Astrocyte of the spinal cord (primary cell): ENCODE results near the gene CPNE9.

Source experiments
- DNase-seq: peaks from one replicate; pipeline ENCODE4 v3.0.0; 2011; ENCODE audit warnings: low read depth, low spot score
- H3K4me3 ChIP-seq: 2 replicates; pipeline ENCODE4 v1.5.1; 2011; ENCODE audit warnings: low read depth, mild to moderate bottlenecking, low read length, moderate library complexity
- CTCF ChIP-seq: IDR thresholded peaks from 2 replicates; pipeline ENCODE4 v1.5.1; 2012; ENCODE audit warnings: low read depth, mild to moderate bottlenecking, low read length, inconsistent platforms
- in situ Hi-C: cut with HindIII; loops from 2 replicates; pipeline ENCODE4 v1.10.0; 2017; ENCODE audit warnings: low sequenced_read_pairs

Gene CPNE9

DNA sequence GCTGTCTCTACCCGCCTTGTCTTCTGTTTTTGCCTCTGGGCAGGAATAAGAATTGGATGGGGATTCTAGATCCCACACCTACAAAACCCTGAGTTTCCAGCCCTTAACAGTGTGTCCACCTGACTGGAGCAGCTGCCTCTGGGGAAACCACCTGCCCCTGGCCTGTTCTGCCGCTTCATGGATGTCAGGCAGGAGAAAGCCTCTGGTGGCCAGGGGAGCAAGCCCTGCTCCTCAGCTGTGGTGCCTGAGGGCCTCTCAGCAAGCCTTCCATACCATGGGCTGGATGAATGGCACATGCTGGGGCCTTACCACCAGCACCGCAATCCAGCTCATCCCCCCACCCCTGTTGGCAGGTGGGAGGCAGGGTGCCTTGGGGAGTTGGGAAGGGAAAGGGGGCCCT lies 5.3 kb upstream of the CPNE9 start:
- no peak for TF ChIP-seq CTCF
- no peak for DNase-seq
- no peak overlapping the region for H3K4me3 ChIP-seq
- in situ Hi-C loops: no loop called here

- DNase-seq: no peak
- no peak for TF ChIP-seq CTCF
- no peak overlapping the region for H3K4me3 ChIP-seq
- in situ Hi-C loops: no loop called here
These were observed 3.1 kb upstream of the CPNE9 start for GRCh38 chr3:9700536-9700935.

DNA sequence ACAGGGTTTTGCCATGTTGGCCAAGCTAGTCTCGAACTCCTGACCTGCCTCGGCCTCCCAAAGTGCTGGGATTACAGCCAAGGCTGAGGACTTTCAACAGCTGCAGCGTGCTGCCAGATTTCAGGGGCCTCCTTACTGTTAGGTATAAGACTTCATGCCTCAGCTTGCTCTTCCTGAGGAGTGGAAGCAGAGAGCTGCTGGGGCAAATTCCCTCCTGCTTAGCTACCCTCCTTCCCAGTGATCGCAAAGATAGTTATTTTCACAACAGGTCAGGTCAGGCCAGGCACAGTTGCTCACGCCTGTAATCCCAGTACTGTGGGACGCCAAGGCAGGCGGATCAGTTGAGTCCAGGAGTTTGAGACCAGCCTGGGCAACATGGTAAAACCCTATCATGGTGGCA lies 2.6 kb upstream of the CPNE9 start:
- DNase-seq: no peak
- in situ Hi-C loops: no loop called here
- H3K4me3 ChIP-seq: no peak overlapping the region
- no peak for TF ChIP-seq CTCF

GRCh38 chr3:9701711-9702110 lies 1.9 kb upstream of the CPNE9 start:
- in situ Hi-C loops: no loop called here
- H3K4me3 ChIP-seq: no peak overlapping the region
- no peak for DNase-seq
- no peak for TF ChIP-seq CTCF

- no peak for TF ChIP-seq CTCF
- H3K4me3 ChIP-seq: no peak overlapping the region
- in situ Hi-C loops: no loop called here
- DNase-seq: no peak
These were observed 393 bp upstream of the CPNE9 start for GRCh38 chr3:9703240-9703639.

DNA sequence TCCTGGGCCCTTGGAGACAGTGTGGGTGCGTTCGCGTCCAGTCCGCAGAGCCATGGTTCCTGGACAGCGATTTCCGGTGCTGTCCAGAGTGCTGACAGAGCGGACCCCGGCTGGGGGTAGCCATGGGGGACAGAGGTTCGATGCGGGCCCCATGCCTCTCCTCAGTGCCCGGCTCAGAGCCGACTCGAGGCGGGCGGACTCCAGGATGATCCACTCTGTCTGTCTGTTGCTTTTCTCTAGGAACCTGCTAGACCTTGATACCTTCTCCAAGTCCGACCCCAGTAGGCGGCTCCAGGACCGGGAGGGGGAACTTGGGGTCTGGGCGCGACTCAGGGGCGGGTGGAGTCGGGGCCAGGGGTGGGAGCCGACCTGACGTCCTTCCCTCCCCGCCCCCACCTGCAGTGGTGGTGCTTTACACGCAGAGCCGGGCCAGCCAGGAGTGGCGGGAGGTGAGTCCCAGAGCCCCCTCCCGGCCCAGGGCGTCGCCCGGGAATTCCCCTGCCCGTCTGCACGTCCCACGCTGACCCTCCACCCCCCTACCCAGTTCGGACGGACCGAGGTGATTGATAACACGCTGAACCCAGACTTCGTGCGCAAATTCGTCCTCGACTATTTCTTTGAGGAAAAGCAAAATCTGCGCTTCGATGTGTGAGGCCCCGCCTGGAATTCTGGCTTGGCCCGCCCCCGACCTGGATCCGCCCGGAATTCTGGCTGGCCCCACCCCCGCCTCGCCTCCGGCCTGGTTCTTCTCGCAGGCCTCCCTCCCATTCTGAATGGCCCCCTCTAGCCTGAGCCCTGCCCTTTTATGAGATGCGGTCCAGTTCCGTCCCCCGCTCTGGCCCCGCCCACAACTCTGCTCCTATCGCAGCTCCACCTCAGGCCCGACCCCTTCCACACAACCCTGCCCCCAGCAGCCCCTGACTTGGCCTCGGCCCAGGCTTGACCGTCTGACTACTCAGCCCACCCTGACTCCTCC lies 1.0 kb downstream of the CPNE9 start:
- TF ChIP-seq CTCF: no peak
- peak overlapping the region; percentile 15 for H3K4me3 ChIP-seq
- in situ Hi-C loops: no loop called here
- DNase-seq: no peak
